Large intestine (tissue), 3 donors: Measurements from ENCODE around the gene NOL4L. TPM values are rescaled to one million over a fixed set of nuclear protein-coding genes. Genes with fewer than 3 reads are reported as not detected.

Experiments used
- DNase-seq, 2 donors: peaks; one replicate each; pipeline versions ENCODE4 v3.0.0 to v3.0.0-alpha.2; 2013
- H3K27ac ChIP-seq: one replicate; pipeline ENCODE4 v1.5.1; 2013; ENCODE audit warnings: low read length
- H3K27me3 ChIP-seq: 2 replicates; pipeline ENCODE4 v1.6.1; 2013; ENCODE audit warnings: low read length; ENCODE audit not compliant: control insufficient read depth, insufficient read depth
- H3K36me3 ChIP-seq: 2 replicates; pipeline ENCODE4 v1.6.1; 2013; ENCODE audit warnings: low read length; ENCODE audit not compliant: control insufficient read depth, insufficient read depth
- H3K4me1 ChIP-seq: one replicate; pipeline ENCODE4 v1.6.1; 2013; ENCODE audit warnings: low read length; ENCODE audit not compliant: control insufficient read depth, insufficient read depth
- H3K4me3 ChIP-seq: one replicate; pipeline ENCODE4 v1.5.1; 2013; ENCODE audit warnings: low read length
- H3K9me3 ChIP-seq: one replicate; pipeline ENCODE4 v1.6.1; 2013; ENCODE audit warnings: mild to moderate bottlenecking, low read depth, low read length, moderate library complexity; ENCODE audit not compliant: control insufficient read depth
- WGBS: methylation state at CpG from one replicate; pipeline ENCODE4 v1.1.5; 2013; ENCODE audit warnings: low lambda C conversion rate; ENCODE audit not compliant: insufficient coverage; 5-methylcytosine and 5-hydroxymethylcytosine counted together
- polyA plus RNA-seq: library from polyadenylated mRNA; unstranded; fragments of 120-200 nt; gene quantifications from one replicate; pipeline ENCODE4 v1.2.1, GENCODE V29; 2013

NOL4L gene
- polyA plus RNA-seq, 1 donor, result 81.7 TPM

GRCh38 chr20:32446301-32447100 lies 138.6 kb downstream of the NOL4L start:
- DNase-seq, result no peak

DNA sequence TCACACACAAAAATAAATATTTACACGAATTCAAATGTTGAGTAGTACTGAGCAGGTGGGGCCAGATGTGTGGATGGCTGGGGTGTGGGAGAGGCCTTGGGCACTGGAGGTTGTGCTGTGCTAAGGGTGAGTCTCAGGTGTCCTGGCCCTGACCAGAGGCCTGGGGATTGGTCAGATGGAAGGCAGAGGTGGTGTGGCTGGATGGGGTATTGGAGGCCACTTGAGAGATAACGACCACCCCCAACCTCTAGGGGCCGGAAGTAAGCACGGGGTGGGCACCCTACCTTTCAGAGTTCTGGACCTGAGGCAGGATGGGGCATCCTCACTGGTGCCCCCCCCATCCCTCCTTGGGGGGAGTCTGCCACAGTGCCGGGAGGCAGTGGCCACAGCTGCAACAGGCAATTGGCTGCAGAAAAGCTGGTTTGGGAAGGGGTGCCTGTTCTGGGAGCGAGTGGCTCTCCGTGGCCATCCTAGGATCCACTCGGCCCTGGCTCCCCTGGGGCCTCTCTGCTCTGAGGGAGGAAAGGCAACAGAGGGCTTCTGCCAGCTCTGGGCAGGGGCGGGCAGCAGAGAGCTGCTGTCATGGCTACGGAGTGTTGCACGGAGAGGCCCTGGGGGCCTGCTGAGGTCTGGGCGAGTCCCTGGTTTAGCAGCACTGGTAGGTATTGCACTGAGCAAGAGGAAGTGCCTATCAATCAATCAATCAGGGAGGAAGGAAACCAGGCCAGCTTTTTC lies 139.4 kb downstream of the NOL4L start:
- Histone ChIP-seq H3K27ac (peak overlapping the region; percentile 13), H3K4me3 (no peak overlapping the region), H3K27me3 (no peaks in the 10 kb centered on the region), H3K4me1 (peaks cover 18% of the 10 kb centered on the region), H3K36me3 (peaks cover 94% of the 10 kb centered on the region), H3K9me3 (no peaks in the 10 kb centered on the region)
- DNase-seq, result peak in 1 of 2 donors; percentile 41
- no CpG with 5 or more reads among the region's 12 CpGs for WGBS

More at GRCh38 chr20:32446301-32447100, 138.6 kb downstream of the NOL4L start:
- Histone ChIP-seq H3K9me3 (no peaks in the 10 kb centered on the region), H3K27ac (peak overlapping the region; percentile 13), H3K4me3 (no peak overlapping the region), H3K36me3 (peaks cover 95% of the 10 kb centered on the region), H3K27me3 (no peaks in the 10 kb centered on the region), H3K4me1 (peaks cover 18% of the 10 kb centered on the region)
- WGBS, result no CpG with 5 or more reads among the region's 14 CpGs

GRCh38 chr20:32444474-32445220 lies 140.5 kb downstream of the NOL4L start:
- Histone ChIP-seq H3K27me3 (no peaks in the 10 kb centered on the region), H3K36me3 (peaks cover 93% of the 10 kb centered on the region), H3K9me3 (no peaks in the 10 kb centered on the region), H3K4me1 (peaks cover 18% of the 10 kb centered on the region), H3K4me3 (no peak overlapping the region), H3K27ac (no peak overlapping the region)
- WGBS, result no CpG with 5 or more reads among the region's 7 CpGs
- no peak for DNase-seq

GRCh38 chr20:32443386-32443974 lies 141.7 kb downstream of the NOL4L start:
- H3K4me1 ChIP-seq, result peaks cover 18% of the 10 kb centered on the region
- no peak overlapping the region for H3K4me3 ChIP-seq
- no peak overlapping the region for H3K27ac ChIP-seq
- no peaks in the 10 kb centered on the region for H3K27me3 ChIP-seq
- DNase-seq, result no peak
- H3K9me3 ChIP-seq, result no peaks in the 10 kb centered on the region
- WGBS, result 90% methylated on average over 2 of the region's 3 CpGs
- peaks cover 93% of the 10 kb centered on the region for H3K36me3 ChIP-seq

- WGBS, result 73% methylated on average over 3 of the region's 10 CpGs
- Histone ChIP-seq H3K27me3 (no peaks in the 10 kb centered on the region), H3K27ac (no peak overlapping the region), H3K9me3 (no peaks in the 10 kb centered on the region), H3K36me3 (peaks cover 92% of the 10 kb centered on the region), H3K4me1 (peaks cover 18% of the 10 kb centered on the region), H3K4me3 (no peak overlapping the region)
- DNase-seq, result no peak
Observed at GRCh38 chr20:32442630-32443373, 142.3 kb downstream of the NOL4L start.

DNA sequence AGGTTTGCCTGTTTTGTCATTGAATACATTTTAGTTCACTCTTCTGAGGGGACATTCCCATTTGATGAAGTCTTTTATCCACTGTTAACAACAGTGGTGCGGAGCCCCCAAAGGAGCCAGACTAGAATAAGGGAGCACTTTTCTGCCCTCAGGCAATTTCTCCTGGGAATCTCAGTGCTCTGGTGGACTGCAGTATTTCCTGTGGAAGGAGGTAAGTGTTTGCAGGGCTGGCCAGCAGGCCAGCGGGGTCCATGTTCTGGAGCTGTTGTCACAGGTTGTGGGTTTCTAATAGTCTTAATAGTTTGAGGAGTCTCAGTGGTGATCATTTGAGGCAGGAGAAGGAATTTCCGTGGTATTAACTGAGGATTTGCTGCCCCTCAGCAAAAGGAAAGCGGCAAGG lies 143.5 kb downstream of the NOL4L start:
- no peaks in the 10 kb centered on the region for H3K27me3 ChIP-seq
- H3K4me3 ChIP-seq, result no peak overlapping the region
- WGBS, result no CpG with 5 or more reads among the region's 4 CpGs
- H3K27ac ChIP-seq, result no peak overlapping the region
- H3K9me3 ChIP-seq, result no peaks in the 10 kb centered on the region
- peaks cover 92% of the 10 kb centered on the region for H3K36me3 ChIP-seq
- peaks cover 10% of the 10 kb centered on the region for H3K4me1 ChIP-seq
- DNase-seq, result no peak

GRCh38 chr20:32440758-32441078 lies 144.4 kb downstream of the NOL4L start:
- H3K9me3 ChIP-seq, result no peaks in the 10 kb centered on the region
- peaks cover 92% of the 10 kb centered on the region for H3K36me3 ChIP-seq
- H3K4me1 ChIP-seq, result peaks cover 2% of the 10 kb centered on the region
- no peak overlapping the region for H3K27ac ChIP-seq
- no peak for DNase-seq
- H3K4me3 ChIP-seq, result no peak overlapping the region
- WGBS, result no CpG with 5 or more reads among the region's 4 CpGs
- H3K27me3 ChIP-seq, result no peaks in the 10 kb centered on the region

GRCh38 chr20:32440069-32440757 lies 144.9 kb downstream of the NOL4L start:
- DNase-seq, result no peak
- H3K9me3 ChIP-seq, result no peaks in the 10 kb centered on the region

GRCh38 chr20:32439132-32439829 lies 145.9 kb downstream of the NOL4L start:
- WGBS, result no CpG with 5 or more reads among the region's 11 CpGs
- DNase-seq, result no peak
- Histone ChIP-seq H3K27ac (no peak overlapping the region), H3K36me3 (peaks cover 92% of the 10 kb centered on the region), H3K9me3 (no peaks in the 10 kb centered on the region), H3K4me3 (no peak overlapping the region), H3K27me3 (no peaks in the 10 kb centered on the region), H3K4me1 (no peaks in the 10 kb centered on the region)

More at GRCh38 chr20:32440069-32440757, 144.9 kb downstream of the NOL4L start:
- no peaks in the 10 kb centered on the region for H3K4me1 ChIP-seq
- H3K4me3 ChIP-seq, result no peak overlapping the region
- H3K36me3 ChIP-seq, result peaks cover 92% of the 10 kb centered on the region
- no peaks in the 10 kb centered on the region for H3K27me3 ChIP-seq
- no peak overlapping the region for H3K27ac ChIP-seq
- no CpG with 5 or more reads among the region's 6 CpGs for WGBS
